GM12864 (cell line): Measurements from ENCODE around the gene GGN.
A peak's percentile ranks its signal among the peaks of the same experiment; 100 is the strongest.
"Not testable (repeated sequence)": the region's sequence is repeated elsewhere in the genome, so short reads cannot be mapped to it uniquely, and the experiment has no call there.

Experiments used
- DNase-seq: peaks from one replicate; pipeline ENCODE4 v3.0.0-alpha.2; 2011; ENCODE audit warnings: low read depth
- H3K4me3 ChIP-seq: 2 replicates; pipeline ENCODE4 v1.5.1; 2011; ENCODE audit warnings: mild to moderate bottlenecking, low read depth, low read length, control low read depth
- CTCF ChIP-seq: IDR thresholded peaks from 2 replicates; pipeline ENCODE4 v1.5.1; 2011; ENCODE audit warnings: low read depth, mild to moderate bottlenecking, moderate library complexity, low read length, control low read depth, inconsistent platforms; ENCODE audit errors: missing control alignments

GGN gene

DNA sequence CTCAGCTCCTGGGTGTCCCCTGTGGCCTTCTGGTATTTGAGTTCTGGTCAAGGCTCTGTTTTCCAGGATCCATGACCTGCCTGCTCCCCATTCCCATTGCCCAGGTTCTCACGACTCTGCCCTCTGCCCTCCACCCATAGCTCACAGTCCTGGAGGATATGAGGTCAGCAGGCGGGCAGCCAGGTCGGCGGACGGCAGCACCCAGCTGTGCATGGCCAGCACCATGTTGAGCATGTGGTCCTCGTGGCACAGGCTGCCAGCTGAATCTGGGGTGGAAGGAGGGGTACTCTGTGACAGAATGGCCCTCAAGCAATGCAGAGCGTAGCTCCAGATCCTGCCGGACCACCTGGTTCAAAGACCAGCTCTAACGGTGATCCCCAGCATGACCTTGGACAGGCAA is 33.1 kb upstream of the GGN start:
- no peak for TF ChIP-seq CTCF
- no peak for DNase-seq

DNA sequence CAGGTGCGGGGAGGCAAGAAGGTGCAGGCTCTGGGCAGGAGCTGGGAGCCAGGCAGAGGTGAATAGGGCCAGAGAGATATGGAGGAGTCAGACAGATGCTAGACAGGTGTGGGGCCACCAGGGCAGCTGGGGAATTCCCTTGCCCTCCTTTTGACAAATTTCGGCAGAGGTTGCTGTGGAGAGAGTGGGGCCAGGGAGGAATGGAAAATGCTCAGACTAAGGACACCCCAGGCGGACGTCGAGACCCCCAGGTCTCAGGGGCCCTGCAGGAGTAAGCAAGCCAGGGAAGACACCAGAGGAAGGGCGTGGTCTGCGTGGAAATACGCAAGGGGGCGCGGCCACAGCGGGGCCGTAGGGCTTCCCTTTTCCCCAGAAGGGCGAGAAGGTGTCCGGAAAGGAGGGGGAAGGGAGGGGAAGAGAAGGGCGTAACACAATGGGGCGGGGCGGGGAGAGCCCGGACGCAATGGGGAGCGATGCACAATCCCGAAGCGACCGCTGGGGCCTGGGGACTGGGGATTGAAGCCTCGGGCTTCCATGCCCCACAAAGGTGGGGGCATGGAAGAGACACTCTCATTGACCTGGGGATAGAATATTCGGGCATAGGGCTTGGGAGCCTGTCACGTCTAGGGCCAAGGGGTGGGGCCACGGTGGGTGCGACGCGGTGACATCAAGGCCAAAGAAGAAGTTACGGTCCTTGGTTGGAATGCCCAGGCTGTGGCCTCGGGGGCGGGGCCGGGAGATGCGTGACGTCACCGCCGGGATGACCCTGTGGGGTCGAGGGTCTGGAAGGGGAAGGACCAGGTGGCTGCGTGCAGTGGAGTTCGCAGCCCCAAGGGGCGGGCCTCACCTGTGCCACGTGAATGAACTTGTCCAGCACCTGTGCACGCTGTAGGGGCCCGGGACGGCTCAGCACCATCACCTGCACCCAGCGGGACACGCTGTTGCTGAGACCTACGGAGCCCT is 30.0 kb upstream of the GGN start:
- peak; percentile 38 for DNase-seq
- H3K4me3 ChIP-seq = peak overlapping the region; percentile 46
- TF ChIP-seq CTCF = no peak

More for the DNA sequence above, 33.1 kb upstream of the GGN start:
- no peak overlapping the region for H3K4me3 ChIP-seq

GRCh38 chr19:38417146-38417543 is 29.3 kb upstream of the GGN start:
- no peak overlapping the region for H3K4me3 ChIP-seq
- DNase-seq = no peak
- no peak for TF ChIP-seq CTCF

DNA sequence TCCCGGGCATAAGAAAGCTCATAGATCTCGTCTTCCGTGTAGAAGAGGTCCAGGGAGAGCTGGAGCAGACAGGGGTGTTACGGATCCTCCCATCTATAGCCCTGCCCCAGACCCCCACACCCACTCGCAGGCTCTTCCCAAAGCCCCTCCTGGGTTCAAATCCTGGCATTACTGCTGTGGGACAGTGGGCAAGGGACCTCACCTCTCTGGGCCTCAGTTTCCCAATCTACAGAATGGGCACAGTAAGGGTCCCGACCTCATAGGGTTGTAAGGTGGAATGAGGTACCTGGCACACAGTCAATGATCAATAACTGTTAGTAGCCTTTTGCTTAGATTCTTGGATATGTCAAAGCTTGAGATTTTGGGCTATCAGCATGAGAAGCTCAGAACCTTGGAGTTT is 25.6 kb upstream of the GGN start:
- DNase-seq = no peak
- H3K4me3 ChIP-seq = no peak overlapping the region
- TF ChIP-seq CTCF = no peak

GRCh38 chr19:38412961-38413360 is 25.1 kb upstream of the GGN start:
- no peak overlapping the region for H3K4me3 ChIP-seq
- no peak for DNase-seq
- no peak for TF ChIP-seq CTCF

DNA sequence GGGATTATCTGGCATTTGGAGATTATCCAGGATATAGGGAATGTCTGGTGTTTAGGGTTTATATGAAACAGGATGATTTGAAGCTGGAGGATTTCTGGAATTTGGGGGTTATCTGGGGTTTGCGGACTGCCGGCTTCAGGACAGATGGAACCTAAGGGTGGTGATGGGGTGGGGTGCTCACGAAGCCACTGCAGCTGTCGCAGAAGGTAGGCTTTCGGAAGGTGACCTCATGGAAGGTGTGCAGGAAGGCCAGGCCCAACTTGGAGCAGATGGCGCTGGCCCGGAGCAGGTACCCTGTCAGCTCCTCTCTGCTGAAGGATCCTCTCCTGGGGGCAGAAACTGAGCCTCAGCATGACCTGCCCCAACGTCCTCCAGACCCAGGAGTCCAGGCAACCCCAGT is 24.7 kb upstream of the GGN start:
- no peak overlapping the region for H3K4me3 ChIP-seq
- no peak for DNase-seq
- no peak for TF ChIP-seq CTCF

GRCh38 chr19:38411898-38412297 is 24.1 kb upstream of the GGN start:
- DNase-seq = not testable (repeated sequence)

More at GRCh38 chr19:38411898-38412297, 24.1 kb upstream of the GGN start:
- not testable (repeated sequence) for H3K4me3 ChIP-seq
